Upper lobe of left lung (tissue), 6 donors: Measurements from ENCODE around the gene TBX1. TPM values are rescaled to one million over a fixed set of nuclear protein-coding genes. Genes with fewer than 3 reads are reported as not detected.
A peak's percentile ranks its signal among the peaks of the same experiment; 100 is the strongest.

Source experiments
- ATAC-seq, 2 donors: fragments of 200-7000 bp; cut with Tn5 transposase; one replicate each; pipeline ENCODE4 v1.9.1; 2022; ENCODE audit warnings: mild to moderate bottlenecking in 2 of 2, moderate library complexity in 2 of 2; ENCODE audit not compliant: low FRiP score in 2 of 2
- DNase-seq, 2 donors: peaks; one replicate each; pipeline ENCODE4 v3.0.0-alpha.2; 2019 to 2020
- H3K27ac ChIP-seq, 4 donors: fragments of 200-600 bp; sonication (generic); one replicate each; pipeline ENCODE4 v1.5.1; 2016 to 2019
- H3K27me3 ChIP-seq, 4 donors: fragments of 200-600 bp; sonication (generic); one replicate each; pipeline ENCODE4 v1.5.1; 2017 to 2019
- H3K36me3 ChIP-seq, 4 donors: fragments of 200-600 bp; sonication (generic); one replicate each; pipeline ENCODE4 v1.5.1; 2016 to 2019
- H3K4me1 ChIP-seq, 4 donors: fragments of 200-600 bp; sonication (generic); one replicate each; pipeline ENCODE4 v1.5.1; 2018 to 2019
- H3K4me3 ChIP-seq, 4 donors: fragments of 200-600 bp; sonication (generic); one replicate each; pipeline ENCODE4 v1.5.1; 2017 to 2019; ENCODE audit warnings: mild to moderate bottlenecking in 2 of 4, moderate library complexity in 1 of 4
- H3K9me3 ChIP-seq, 4 donors: fragments of 200-600 bp; sonication (generic); one replicate each; pipeline ENCODE4 v1.5.1; 2018 to 2019
- CTCF ChIP-seq, 6 experiments: fragments of 450-650 bp in 4 of 6; fragments of 200-600 bp in 2 of 6; sonication (generic) in 2 of 6; IDR thresholded peaks; one replicate each; pipeline ENCODE4 v1.5.1; 2016 to 2019; ENCODE audit warnings: antibody characterized with exemption in 6 of 6
- EP300 ChIP-seq, 4 donors: sonication (generic); formaldehyde crosslinking; IDR thresholded peaks; one replicate each; pipeline ENCODE4 v1.5.1; 2017; ENCODE audit warnings: antibody characterized with exemption in 4 of 4, control low read depth in 2 of 4
- POLR2A ChIP-seq, 4 donors: fragments of 450-650 bp; IDR thresholded peaks; one replicate each; pipeline ENCODE4 v1.5.1; 2016 to 2017; ENCODE audit warnings: antibody characterized with exemption in 4 of 4, mild to moderate bottlenecking in 2 of 4
- POLR2AphosphoS5 ChIP-seq, 2 donors: sonication (generic); formaldehyde crosslinking; IDR thresholded peaks; one replicate each; pipeline ENCODE4 v1.5.1; 2017; ENCODE audit warnings: antibody characterized with exemption in 2 of 2
- WGBS, 2 donors: methylation state at CpG; one replicate each; pipeline ENCODE4 v1.1.5; 2017 to 2018; 5-methylcytosine and 5-hydroxymethylcytosine counted together
- total RNA-seq, 6 donors: library from RNA; depleted of rRNA in 4 of 6; stranded (reverse); fragments of >200 nt in 4 of 6; gene quantifications; one replicate each; pipeline versions ENCODE4 v1.1.0 to v1.2.1, GENCODE V29; 2016 to 2021
- donor health status: DM: no; HTN: no; CAD: no; lungs with moderate emphysema.
- donor health status: DM: no; HTN: yes; CAD: no; lungs with severe emphysema.

The TBX1 gene
- total RNA-seq, 6 donors from 2014 or later, result 1.0 to 12.2 (median 5.4) TPM

- TF ChIP-seq CTCF (IDR thresholded peaks at IDR 0.05) (no peak), POLR2AphosphoS5 (IDR thresholded peaks at IDR 0.05) (no peak), POLR2A (IDR thresholded peaks at IDR 0.05) (no peak), EP300 (IDR thresholded peaks at IDR 0.05) (no peak)
- H3K36me3 ChIP-seq, result no peaks in the 10 kb centered on the region
- no peaks in the 10 kb centered on the region for H3K9me3 ChIP-seq
- H3K4me3 ChIP-seq, result no peak overlapping the region
- DNase-seq, result peak in 1 of 2 donors; percentile 55
- H3K27ac ChIP-seq, result no peak overlapping the region
- ATAC-seq, result no peak
- no peaks in the 10 kb centered on the region for H3K27me3 ChIP-seq
- WGBS, 2 donors, result 80 to 96% methylated on average over 1 to 15 of the region's 15 CpGs
- peaks cover 0 to 9% (median 4%) of the 10 kb centered on the region in 4 donors for H3K4me1 ChIP-seq
Observed at GRCh38 chr22:19807161-19807913, 46.8 kb downstream of the TBX1 start.

DNA sequence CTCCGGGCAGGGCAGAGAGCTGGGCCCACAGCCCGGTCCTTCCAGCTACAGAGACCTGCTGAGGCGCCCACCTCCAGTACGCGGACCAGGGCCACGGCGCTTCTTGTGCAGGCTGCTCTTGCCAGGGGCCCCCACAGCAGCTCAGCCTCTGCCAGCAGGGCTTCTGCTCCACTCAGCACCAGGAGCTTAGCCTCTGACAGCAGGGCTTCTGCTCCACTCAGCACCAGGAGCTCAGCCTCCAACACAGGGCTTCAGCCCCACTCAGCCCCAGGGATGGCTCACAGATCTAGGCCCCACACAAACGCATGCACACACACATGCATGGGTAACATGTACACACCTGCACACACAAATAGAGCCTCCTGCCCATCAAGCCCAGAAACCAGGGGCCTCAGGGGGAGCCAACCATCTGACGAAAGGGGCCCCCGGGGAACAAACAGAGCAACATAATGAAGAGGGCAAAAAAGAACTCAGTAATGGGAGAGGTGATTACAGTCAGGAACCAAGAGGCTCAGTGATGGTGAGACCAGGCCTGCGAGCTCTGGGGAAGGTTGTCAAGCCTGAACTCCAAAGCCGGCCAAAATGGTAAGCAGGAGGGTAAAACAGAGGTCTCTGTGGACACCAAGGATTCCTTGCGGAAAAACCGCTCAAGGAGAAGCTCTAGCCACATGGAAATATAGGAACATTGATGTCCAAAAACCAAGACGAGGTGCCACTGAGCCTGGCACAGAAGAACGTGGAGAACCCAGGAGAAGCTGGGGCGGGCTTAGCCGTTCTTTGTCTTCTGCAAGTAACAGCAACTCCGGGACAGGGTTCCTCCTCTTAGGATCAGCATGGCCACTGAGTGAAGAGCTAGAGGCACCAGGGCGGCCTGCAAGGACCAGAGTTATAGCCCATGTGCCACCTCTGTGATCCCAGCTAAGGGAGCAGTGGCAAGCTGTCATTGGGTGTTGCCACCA lies 47.6 kb downstream of the TBX1 start:
- H3K4me1 ChIP-seq, result peaks cover 0 to 9% (median 4%) of the 10 kb centered on the region in 4 donors
- TF ChIP-seq POLR2AphosphoS5 (IDR thresholded peaks at IDR 0.05), result no peak
- H3K36me3 ChIP-seq, result no peaks in the 10 kb centered on the region
- ATAC-seq (no peak), DNase-seq (peak in 1 of 2 donors; percentile 72)
- WGBS, 2 donors, result 94 to 96% methylated on average over 18 to 19 of the region's 20 CpGs
- H3K9me3 ChIP-seq, result no peaks in the 10 kb centered on the region
- no peak overlapping the region for H3K4me3 ChIP-seq
- H3K27me3 ChIP-seq, result no peaks in the 10 kb centered on the region
- H3K27ac ChIP-seq, result no peak overlapping the region

- Histone ChIP-seq H3K27ac (no peak overlapping the region), H3K36me3 (no peaks in the 10 kb centered on the region), H3K27me3 (no peaks in the 10 kb centered on the region), H3K9me3 (no peaks in the 10 kb centered on the region), H3K4me1 (peaks cover 0 to 9% (median 4%) of the 10 kb centered on the region in 4 donors), H3K4me3 (no peak overlapping the region)
- ATAC-seq (no peak), DNase-seq (no peak)
- 70 to 90% methylated on average over 5 to 11 of the region's 11 CpGs for WGBS, 2 donors
- TF ChIP-seq POLR2A (IDR thresholded peaks at IDR 0.05), result no peak
- no peak for TF ChIP-seq POLR2AphosphoS5 (IDR thresholded peaks at IDR 0.05)
- TF ChIP-seq CTCF (IDR thresholded peaks at IDR 0.05), result no peak
- TF ChIP-seq EP300 (IDR thresholded peaks at IDR 0.05), result no peak
Observed at GRCh38 chr22:19808873-19809478, 48.4 kb downstream of the TBX1 start.

DNA sequence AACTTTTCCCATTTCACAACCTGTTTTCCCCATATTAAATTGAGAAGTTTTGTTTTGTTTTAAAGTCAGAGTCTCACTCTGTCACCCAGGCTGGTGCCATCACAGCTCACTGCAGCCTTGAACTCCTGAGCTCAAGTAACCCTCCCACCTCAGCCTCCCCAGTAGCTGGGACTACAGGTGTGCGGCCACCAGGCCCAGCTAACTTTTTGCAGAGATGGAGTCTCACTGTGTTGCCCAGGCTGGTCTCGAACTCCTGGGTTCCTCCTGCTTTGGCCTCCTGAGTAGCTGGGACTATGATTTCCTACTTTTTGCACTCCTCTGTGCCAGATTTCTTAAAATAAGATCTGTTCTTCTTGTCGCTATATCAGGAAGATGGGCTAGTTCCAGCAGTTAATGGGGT lies 49.2 kb downstream of the TBX1 start:
- no peak for ATAC-seq
- Histone ChIP-seq H3K9me3 (no peaks in the 10 kb centered on the region), H3K27ac (no peak overlapping the region), H3K27me3 (no peaks in the 10 kb centered on the region), H3K36me3 (no peaks in the 10 kb centered on the region), H3K4me3 (no peak overlapping the region), H3K4me1 (peaks cover 0 to 9% (median 4%) of the 10 kb centered on the region in 4 donors)
- TF ChIP-seq POLR2AphosphoS5 (IDR thresholded peaks at IDR 0.05) (no peak), POLR2A (IDR thresholded peaks at IDR 0.05) (no peak), CTCF (IDR thresholded peaks at IDR 0.05) (no peak), EP300 (IDR thresholded peaks at IDR 0.05) (no peak)
- 97% methylated on average over 3 of the region's 3 CpGs for WGBS, 2 donors
- peak in 1 of 2 donors; percentile 10 for DNase-seq
